NCI-H460 (cell line): Measurements from ENCODE around the gene SECISBP2. TPM values are rescaled to one million over a fixed set of nuclear protein-coding genes. Genes with fewer than 3 reads are reported as not detected.
"Not testable (repeated sequence)": the region's sequence is repeated elsewhere in the genome, so short reads cannot be mapped to it uniquely, and the experiment has no call there.

ENCODE experiments used
- DNase-seq: peaks from one replicate; pipeline ENCODE4 v3.0.0-alpha.2; 2016; ENCODE audit warnings: low read depth; ENCODE audit errors: extremely low read depth
- total RNA-seq: library from RNA; depleted of rRNA; stranded (reverse); fragments of >200 nt; shearing (Covaris generic); gene quantifications from 2 replicates; pipeline ENCODE4 v1.2.3, GENCODE V29; 2014

SECISBP2 gene
- total RNA-seq, 1 experiment from 2014 or later: 56.1 TPM

- no peak for DNase-seq
Measured at GRCh38 chr9:89363311-89363670, 45.0 kb downstream of the SECISBP2 start.

- no peak for DNase-seq
Measured at GRCh38 chr9:89363921-89364665, 45.8 kb downstream of the SECISBP2 start.

DNA sequence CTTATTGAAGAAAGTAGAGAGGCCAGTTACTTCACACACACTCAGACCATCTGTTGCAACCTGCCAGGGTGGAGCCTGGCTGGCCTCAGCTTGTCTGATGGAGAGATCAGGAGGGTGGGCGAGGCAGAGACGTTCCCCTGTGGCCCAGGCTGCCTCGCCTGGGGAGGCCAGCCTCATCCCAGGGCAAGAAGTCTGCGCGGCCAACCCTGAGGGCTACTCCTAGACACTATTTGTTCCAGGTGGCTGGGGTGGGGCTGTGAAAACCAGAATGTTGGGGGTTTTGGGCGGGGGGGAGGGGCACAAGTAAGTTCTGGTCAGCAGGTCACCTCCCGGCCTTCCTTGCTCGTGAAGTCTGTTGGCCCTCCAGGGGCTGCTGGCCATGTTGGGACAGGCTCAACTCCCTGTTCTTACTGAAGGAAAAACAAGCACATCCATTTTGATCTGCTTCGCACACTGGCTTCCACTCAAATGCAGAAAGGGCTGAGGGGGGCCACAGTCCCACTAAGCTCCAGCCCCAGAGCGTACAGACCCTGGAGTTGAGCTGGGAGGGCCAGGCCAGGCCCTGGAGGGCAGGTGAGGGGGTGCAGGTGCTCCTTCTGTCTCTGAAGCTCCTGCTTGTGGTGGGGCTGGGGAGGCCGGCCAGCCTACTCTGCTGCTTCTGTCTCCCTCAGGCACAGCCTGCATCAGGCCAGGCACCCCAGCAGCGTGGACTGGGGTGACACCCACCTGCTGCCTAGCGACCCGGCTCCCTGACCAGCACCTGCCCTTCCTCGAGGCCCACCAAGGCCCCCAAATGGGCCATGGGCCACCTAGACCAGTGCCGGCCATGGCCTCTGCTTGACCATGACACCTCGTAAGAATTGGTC lies 46.6 kb downstream of the SECISBP2 start:
- DNase-seq: no peak

GRCh38 chr9:89365532-89365912 lies 47.2 kb downstream of the SECISBP2 start:
- DNase-seq: no peak

DNA sequence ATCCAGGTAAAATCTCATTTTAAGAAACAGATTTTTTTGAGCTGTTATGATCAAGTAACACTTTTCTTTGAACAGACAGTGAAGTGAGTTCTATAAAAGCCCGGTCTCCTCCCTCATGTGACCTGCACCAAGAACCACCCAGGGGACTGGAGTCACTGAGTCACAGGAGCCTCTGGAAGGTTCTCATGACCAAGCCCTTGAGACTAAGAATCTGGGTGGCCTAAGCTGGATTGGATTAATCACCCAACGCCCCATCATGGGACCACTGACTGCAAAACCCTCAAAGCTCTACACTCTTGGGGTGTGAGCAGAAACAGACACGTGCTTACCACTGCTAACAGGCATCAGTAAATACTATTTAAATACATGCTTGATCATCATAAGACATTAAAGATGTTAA lies 48.4 kb downstream of the SECISBP2 start:
- DNase-seq: no peak

GRCh38 chr9:89367281-89367680 lies 49.0 kb downstream of the SECISBP2 start:
- no peak for DNase-seq

GRCh38 chr9:89367726-89368437 lies 49.6 kb downstream of the SECISBP2 start:
- DNase-seq: no peak

DNA sequence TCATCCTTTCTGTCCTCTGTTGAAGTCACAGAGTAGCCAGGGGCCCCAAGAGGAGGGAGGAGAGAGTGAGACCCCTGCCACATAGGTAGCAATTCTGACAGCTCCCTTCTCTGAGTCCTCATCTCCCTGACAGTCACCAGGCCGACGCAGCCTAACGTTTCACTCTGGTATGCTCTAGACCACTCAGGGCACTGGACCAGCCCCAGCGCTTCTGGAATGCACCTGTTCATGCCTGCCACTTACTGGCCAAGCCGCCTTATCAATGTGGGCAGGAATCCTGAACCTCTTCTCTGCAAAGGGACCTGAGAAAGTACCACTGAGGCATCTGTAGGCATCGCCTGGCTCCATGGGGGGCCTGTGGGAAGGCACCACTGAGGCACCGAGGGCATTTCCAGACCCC lies 50.2 kb downstream of the SECISBP2 start:
- no peak for DNase-seq

- no peak for DNase-seq
Measured at GRCh38 chr9:89368978-89369377, 50.7 kb downstream of the SECISBP2 start.

- no peak for DNase-seq
Measured at GRCh38 chr9:89370593-89370992, 52.3 kb downstream of the SECISBP2 start.

DNA sequence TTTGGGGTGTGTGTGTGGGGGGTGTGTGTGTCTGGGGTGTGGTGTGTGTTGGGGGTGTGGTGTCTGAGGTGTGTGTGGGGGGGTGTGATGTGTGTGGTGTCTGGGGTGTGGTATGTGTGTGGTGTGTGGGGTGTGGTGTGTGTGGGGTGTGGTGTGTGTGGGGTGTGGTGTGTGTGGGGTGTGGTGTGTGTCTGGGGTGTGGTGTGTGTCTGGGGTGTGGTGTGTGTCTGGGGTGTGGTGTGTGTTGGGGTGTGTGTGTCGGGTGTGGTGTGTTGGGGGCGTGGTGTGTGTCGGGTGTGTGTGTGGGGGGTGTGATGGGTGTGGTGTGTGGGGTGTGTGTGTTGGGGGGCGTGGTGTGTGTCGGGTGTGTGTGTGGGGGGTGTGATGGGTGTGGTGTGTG lies 53.5 kb downstream of the SECISBP2 start:
- DNase-seq: not testable (repeated sequence)

GRCh38 chr9:89372230-89372816 lies 54.0 kb downstream of the SECISBP2 start:
- DNase-seq: no peak

DNA sequence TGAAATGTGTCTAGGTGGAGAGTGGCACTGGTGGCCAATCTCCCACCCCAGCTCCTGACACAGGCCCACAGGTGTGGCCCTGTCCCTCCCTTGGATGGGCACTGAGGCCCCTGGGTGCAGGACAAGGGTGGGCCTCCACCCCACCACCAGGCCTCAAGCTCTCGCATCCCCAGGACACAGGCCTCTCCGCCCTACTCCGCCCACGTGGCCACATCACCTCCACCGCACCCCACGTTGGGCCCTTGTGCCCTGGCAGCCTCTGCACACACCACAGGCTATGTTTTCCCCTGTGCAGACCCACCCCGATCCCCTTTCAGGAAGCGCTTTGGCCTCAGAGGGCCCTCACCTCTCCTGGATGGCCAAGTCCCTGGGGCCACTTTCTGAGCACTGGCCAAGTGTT lies 54.7 kb downstream of the SECISBP2 start:
- no peak for DNase-seq

DNA sequence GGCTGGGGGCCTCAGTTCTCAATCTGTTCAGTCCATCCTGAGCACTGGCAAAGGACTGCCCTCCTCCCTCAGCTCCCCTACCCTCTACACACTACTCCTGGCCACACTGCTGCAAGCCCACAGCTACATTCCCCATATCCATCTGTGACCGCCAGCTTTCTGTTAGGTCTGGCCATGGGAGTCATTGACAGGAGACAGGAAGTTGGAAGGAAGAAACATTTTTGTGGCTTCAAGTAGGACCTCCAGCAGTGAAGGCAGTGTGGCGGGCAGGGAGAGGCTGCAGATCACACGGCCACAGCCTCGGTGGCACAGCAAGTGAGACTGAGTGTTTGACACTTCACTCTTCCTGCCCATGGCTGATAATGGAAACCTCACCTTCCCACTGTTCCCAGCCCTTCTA lies 55.9 kb downstream of the SECISBP2 start:
- DNase-seq: no peak

GRCh38 chr9:89375191-89375760 lies 57.0 kb downstream of the SECISBP2 start:
- no peak for DNase-seq

- DNase-seq: no peak
Measured at GRCh38 chr9:89376286-89376685, 58.0 kb downstream of the SECISBP2 start.

DNA sequence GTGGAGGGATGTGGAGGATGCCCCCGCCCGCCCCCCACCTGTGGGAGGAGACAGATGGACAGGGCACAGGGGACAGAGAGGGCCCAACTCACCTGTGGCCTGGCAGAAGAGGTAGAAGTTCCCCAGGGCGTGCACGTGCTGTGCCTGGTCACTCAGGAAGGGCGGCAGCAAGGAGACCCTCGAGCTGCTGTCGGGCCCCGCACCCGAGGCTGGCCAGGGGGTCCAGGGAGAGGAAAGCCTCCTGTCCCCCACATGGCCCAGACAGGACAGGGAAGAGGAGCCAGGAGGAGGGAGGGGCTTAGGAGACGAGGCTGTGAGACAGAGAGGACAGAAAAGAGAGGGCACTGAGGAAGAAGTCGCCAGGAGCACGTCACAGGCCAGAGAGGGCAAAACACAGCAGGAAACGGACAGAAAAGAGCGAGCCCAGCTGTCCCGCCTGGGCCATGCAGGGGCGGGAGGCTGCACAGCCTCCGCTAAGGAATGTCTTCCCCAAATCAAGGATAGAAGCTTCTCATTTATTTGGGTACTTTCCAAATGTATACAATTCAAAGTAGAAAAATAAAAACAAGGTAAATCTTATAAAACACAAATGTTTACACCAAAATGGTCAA lies 58.5 kb downstream of the SECISBP2 start:
- no peak for DNase-seq

- DNase-seq: no peak
Measured at GRCh38 chr9:89377411-89377810, 59.1 kb downstream of the SECISBP2 start.

DNA sequence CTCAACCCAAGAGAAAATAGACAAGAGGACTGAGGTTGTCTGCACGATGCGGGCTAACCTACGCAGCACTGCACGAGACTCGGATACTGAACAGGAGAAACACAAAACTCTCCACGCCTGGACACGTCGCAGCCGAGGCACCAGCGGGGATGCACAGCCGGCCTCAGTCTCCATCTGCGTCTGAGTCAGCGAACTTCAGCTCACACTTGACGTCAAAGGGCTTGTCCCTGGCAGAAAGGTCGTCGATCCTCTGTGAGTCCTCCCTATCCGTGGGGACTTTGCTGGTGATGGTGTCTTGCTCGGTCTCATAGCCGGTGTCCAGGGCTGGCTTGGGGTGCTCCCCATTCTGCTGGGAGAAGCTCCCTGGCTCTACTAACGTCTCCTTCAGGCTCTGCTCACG lies 60.2 kb downstream of the SECISBP2 start:
- DNase-seq: no peak

- DNase-seq: no peak
Measured at GRCh38 chr9:89379031-89379430, 60.7 kb downstream of the SECISBP2 start.
